Activated naive CD4-positive, alpha-beta T cell treated with anti-CD3 and anti-CD28 coated beads, Interleukin-2, amount 50 U/mL, for 16 hours (primary cell): ENCODE data around the gene CYP4F2.
"Not testable (repeated sequence)": the region's sequence is repeated elsewhere in the genome, so short reads cannot be mapped to it uniquely, and the experiment has no call there.

Experiments used
- DNase-seq: peaks from one replicate; pipeline ENCODE4 v3.0.0-alpha.2; 2020

CYP4F2 gene, protein sequence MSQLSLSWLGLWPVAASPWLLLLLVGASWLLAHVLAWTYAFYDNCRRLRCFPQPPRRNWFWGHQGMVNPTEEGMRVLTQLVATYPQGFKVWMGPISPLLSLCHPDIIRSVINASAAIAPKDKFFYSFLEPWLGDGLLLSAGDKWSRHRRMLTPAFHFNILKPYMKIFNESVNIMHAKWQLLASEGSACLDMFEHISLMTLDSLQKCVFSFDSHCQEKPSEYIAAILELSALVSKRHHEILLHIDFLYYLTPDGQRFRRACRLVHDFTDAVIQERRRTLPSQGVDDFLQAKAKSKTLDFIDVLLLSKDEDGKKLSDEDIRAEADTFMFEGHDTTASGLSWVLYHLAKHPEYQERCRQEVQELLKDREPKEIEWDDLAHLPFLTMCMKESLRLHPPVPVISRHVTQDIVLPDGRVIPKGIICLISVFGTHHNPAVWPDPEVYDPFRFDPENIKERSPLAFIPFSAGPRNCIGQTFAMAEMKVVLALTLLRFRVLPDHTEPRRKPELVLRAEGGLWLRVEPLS

DNA sequence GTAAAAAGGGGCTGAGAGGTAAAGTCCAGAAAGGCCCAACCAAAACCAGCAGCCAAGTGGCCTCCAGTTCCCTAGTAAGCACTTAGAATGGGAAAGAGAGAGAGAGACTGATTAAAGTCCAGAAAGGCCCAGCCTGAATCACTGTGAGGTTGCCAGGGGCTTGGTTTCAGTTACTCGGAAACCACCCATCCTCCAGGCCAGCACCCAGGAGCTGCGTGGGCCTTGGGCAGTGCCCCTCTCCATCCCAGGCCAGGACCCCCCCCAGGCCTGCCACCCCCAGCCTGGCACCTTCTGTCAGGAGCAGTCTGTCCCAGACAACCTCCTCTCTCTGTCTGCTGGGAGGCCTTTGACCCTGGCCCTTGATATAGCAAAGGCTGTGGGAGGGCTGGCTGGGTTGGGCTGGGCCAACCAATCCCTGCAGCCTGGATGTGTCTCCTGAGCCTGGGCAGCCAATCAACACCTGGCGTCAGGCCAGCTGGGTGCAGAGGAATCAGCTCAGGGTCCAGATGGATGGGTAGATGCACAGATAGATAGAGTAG, at the start of gene CYP4F2:
CYP4F2 (minus strand) TSS at position 337 of the 539 bp plus-strand sequence. CDS start 463 bp downstream, outside the sequence.
- DNase-seq = no peak

DNA sequence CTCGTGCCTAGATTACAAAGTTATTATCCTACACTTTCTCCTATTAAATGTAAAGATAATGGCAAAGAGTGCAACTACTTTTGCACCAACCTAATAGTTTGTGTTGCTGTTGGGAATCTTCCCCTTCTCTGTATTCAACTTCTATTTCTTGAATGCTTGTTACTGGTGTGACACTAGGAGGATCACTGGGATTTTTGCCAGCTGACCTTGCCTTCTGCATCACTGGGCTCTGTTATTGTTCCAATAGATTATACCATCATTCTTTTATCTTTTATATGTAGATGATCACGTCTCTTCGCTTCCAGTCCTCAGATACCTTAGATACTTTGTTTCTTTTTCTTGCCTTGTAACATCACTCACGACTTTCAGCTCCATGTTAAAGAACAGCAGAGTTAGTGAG, 47.4 kb upstream of the CYP4F2 start:
- DNase-seq = no peak

DNA sequence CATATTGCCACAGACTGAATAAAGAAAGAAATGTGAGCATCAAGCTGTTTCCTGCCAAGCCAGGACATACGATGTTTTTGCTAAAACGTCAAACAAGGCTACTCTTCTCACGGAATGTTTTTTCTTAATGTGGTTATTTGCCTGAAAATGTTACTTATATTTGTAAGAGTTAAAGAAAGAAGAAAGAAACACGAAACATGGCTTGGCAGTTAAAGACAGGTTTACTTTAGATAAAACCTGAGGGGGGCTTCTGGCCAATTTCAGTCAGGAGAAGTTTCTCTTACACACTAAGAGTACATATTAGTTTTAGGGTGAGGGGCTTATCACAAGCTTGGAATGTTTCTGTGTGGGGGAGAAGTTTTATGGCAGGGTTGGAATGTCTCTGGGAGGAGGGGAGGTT, 46.5 kb upstream of the CYP4F2 start:
- DNase-seq = no peak

DNA sequence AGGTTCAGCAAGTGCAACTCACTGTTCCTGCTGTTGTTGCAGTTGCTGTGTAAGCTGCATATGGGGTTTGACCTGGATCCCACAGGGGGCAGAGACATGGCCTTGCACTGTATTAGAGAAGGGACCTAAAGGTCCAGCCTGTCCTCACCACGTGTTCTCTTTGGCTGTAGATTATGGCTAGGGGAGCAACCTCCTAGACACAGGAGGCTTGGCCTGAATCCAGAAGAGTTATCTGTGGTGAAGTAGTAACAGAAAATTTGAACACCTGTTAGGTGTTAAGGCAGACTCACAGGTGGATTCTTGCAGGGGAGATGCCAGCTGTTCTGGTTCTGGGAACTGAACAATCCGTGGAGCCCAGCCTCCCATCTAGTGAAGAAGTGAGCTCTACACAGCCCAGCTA, 39.9 kb upstream of the CYP4F2 start:
- no peak for DNase-seq

DNA sequence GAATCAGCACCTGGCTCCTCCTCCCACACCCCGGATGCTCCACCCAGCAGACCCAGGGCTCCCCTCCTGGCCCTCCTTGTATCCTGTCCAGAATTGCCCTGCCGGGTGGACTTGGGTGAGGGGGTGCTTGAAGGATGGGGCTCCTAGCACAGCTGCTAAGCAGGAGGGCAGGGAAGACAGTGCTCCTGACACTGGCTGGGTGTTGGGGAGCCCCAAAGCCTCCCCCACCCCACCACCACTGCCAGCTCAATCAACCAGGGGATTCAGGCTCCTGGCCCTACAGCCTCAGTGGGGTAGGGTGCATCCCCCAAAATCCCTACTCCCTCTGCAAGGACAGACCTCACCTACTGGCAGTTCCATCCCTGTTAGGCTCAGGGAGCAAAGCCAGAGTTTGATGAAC, 39.1 kb upstream of the CYP4F2 start:
- no peak for DNase-seq

DNA sequence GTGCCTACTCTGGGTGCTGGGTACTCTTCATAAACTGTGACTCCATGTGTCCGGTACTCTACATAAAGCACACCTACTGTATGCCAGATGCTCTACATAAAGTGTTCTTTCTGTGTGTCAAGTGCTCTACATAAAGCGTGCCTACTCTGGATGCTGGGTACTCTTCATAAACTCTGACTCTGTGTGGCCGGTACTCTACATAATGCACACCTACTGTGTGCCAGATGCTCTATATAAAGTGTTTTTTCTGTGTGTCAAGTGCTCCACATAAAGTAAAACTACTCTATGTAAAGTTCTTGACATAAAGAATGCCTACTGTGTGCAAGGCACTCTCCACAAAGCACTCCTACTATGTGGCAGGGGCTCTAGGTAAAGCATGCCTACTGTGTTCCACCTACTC, 38.3 kb upstream of the CYP4F2 start:
- DNase-seq = no peak

DNA sequence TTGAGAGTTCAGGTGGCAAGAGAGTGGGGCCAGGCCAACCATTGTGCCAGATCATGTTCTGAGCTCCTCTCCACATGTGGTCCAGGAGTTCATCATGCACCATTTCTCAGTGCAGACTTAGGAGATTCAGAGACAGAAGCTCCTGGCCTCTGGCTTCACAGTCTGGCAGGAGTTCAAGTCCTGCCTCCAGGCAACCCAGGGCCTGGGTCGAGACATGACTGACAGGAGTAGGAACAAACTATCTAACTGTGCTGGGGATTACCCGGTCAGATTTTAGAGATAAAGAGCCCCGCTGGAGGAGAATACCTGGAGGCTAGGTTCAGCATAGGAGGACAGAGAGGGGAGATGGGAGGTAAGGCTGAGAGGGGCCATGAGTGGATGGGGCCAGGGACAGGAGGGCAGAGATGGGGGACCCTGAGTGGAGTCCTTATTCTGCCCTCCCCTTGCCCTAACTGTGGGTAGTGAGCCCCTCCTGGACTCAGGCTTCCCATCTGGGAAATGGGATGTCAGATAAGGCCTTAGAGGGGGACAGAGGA, 37.4 kb upstream of the CYP4F2 start:
- no peak for DNase-seq

DNA sequence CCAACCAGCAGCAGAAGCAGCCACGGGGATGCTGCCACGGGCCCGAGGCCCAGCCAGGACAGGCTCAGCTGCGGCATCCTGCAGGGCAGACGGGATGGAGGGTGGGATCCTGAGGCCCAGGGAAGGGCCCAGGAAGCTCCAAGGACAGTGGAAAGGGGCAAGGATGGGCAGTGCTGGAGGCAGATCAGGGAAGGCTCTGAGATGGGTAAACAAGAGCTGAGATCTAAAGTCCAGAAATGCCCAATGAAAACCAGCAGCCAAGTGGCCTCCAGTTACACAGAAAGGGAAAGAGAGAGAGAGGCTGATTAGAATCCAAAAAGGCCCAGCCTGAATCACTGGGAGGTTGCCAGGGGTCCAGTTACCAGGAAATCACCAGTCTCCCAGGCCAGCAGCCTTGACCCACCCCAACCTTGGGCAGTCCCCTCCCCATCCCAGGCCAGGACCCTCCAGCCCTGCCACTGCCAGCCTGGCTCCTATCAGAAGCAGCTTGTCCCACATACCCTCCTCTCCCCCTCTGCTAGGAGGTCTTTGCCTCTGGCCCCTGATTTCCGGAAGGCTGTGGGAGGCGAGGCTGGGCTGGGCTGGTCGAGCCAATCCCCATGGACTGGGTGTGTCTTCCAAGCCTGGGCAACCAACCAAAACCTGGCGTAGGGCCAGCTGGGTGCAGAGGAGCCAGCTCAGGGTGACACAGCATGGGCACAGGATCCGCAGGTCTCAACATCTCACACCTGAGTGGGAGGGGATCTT, 36.6 kb upstream of the CYP4F2 start, which contains the start of gene CYP4F11:
CYP4F11 (minus strand) TSS at position 198 of the 747 bp plus-strand sequence; CDS start at position 77, 121 bp downstream.
- no peak for DNase-seq

DNA sequence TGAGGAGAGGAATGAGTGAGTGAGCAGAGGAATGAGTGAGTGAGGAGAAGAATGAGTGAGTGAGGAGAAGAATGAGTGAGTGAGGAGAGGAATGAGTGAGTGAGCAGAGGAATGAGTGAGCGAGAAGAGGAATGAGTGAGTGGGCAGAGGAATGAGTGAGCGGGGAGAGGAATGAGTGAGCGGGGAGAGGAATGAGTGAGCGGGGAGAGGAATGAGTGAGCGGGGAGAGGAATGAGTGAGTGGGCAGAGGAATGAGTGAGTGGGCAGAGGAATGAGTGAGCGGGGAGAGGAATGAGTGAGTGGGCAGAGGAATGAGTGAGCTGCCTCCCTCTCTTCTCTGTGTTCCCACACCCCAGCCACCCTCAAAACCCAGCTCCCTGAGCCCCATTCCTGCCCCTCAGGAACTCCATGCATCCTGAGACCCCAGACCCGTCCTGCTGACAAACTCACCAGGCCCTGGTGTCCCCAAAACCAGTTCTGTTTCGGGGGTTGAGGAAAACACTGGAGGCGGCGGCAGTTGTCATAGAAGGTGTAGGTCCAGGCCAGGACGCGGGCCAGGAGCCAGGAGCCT, 36.0 kb upstream of the CYP4F2 start:
- DNase-seq = peak; percentile 34

DNA sequence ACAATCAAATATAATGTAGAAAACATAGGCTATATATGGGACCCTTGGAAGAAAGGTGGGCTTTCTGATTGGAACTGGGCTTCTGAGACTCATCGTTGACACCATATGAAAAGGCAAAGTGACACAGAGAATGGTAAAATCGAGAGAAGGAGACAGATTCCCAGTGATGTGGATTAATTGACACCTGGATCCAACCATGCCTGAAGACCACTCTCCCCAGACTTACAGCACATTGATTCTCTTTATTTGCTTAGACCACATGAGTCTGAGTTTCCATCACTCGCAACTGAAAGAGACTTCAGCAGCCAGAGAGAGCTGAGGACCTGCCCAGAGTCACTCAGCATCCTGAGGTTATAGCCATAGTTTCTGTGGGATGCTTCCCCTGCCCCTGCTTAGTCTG, 30.4 kb upstream of the CYP4F2 start:
- no peak for DNase-seq

DNA sequence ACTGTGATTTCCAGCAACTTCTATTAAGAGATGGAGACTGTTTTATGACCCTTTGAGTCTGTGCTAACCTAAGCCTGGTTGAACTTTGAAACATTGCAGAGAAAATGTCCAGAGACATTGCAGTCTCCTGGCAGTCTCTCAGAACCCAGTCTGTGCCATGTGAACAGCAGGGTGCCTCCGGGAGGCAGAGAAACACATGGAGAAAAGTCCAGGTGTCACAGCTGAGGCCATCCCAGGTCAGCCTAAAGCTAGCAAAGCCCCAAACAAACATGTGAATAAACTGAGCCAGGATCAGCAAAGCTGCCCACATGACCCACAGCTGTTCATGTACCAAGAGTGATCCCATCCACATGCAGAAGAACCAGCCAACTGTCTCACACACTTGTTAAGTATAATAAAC, 28.6 kb upstream of the CYP4F2 start:
- no peak for DNase-seq

DNA sequence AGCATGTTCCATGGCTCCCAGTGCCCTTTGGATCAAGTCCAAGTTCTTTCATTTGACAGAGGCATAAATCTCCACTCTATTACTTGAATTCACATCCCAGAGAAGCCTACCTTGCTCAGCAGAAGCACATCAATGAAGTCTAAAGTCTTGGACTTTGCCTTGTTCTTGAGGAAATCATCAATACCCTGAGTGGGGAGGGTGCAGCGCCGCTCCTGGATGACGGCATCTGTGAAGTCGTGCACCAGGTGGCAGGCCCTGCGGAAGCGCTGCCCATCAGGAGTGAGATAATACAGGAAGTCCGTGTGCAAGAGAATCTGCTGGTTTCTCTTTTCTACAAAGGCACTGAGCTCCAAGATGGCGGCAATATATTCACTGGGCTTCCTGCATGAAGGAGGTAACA, 25.8 kb upstream of the CYP4F2 start:
- DNase-seq = no peak

DNA sequence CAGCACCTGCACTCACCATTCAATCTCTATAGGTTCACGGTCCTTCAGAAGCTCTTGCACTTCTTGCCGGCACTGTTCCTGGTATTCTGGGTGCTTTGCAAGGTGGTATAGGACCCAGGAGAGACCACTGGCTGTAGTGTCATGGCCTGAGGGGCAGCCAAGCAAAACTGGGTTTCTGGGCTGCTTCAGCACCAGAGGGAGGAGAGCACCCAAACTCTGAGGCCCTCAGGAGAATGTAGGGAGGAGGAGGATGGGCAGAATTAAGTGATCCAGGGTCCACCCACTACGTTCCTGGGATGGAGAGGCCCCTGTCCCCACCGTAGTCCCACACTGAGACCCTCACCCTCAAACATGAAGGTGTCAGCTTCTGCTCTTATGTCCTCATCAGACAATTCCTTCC, 24.1 kb upstream of the CYP4F2 start:
- DNase-seq = no peak

DNA sequence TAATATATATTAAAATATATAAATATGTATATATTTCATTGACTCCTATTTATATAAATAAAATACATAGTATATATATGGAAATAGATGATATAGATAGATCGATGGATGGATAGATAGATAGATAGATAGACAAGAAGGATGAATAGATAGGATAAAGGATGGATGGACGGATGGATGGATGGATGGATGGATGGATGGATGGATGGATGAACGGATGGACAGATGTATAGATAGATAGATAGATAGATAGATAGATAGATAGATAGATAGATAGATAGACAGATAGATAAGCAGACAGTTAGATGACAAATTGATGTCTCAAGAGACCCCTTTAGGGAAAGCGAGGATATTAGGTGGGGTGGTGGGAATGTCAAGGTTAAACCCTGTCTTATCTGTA, 21.4 kb upstream of the CYP4F2 start:
- no peak for DNase-seq

DNA sequence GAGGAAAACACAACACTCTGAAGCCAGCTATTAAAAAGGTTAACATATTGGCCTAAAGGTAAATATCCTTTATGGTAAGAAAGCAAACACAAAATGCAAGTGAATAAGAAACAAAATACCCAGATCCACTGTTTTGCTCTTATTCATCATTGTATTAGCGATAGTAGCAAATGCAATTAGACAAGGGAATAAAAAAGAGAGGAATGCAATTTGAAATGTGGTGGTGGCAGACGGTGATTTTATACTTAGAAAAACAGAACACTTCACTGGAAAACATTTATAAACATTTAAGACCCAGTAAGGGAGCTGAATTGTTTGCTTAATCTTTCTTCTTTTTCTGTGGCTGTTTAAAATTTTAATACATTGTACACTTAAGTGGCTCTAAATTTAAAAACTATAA, 17.2 kb upstream of the CYP4F2 start:
- no peak for DNase-seq

DNA sequence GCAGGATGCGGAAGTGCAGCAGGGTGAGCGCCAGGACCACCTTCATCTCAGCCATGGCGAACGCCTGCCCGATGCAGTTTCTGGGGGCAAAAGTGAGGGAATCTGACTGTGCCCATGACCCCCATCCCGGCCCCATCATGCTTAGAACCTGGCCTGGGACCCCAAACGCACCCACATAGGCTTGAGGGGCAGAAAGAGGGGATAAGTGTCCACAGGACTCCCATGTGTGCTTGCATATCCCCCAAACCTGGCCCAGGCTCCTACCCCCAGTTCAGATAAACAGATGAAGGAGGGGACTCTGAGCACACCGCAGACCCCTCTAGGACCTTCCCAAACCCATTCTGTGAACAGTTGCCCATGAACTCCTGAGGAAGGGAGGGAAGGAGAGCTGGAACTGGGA, 16.0 kb upstream of the CYP4F2 start:
- DNase-seq = no peak

DNA sequence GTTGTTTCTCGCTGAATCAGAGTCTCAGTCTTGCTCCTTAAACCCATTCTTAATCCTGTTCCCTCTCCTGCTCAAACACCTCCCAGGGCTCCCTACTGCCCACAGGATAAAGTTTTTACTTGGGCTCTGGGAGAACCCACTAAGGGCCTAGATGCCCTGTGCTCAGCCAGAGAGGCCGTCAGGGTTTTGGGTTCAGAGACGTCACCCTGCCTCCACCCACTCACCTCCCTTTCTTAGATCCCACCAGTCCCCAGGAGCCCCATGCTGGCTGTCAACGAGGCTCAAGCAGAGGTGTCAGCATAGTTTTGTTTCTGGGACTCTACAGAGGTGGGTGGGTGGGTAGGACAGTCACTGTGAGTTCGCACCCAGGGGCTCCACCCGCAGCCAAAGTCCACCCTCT, 15.5 kb upstream of the CYP4F2 start:
- DNase-seq = no peak

DNA sequence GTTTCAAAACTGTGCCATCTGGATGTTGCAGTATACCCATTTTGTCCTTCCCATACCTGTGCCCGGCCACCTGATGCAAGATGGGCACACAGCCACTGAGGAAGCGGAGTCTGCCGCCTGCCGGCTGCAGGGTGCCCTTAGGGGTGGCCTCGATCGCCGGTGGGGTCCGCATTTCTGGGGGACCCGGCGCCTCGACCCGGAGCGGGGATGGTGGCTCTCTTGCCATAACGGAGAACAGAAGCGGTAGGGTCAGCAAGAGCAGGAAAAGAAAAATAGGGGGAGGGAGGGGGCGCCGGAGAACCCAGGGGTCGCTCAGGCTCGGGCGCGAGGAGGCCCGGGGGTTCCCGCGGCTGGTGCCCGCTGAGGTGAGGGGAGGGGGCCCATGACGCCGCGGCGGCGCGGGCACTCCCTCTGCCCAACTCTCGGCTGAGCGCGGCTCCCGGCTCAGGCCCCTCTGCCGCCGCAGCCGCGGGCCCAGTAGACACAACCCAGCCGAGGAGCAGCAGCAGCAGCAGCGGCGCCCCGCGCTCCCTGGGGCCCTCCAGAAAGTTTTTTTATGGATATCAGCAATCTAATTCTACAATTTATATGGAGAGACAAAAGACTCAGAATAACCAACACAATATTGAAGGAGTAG, 13.8 kb upstream of the CYP4F2 start:
- DNase-seq = no peak

DNA sequence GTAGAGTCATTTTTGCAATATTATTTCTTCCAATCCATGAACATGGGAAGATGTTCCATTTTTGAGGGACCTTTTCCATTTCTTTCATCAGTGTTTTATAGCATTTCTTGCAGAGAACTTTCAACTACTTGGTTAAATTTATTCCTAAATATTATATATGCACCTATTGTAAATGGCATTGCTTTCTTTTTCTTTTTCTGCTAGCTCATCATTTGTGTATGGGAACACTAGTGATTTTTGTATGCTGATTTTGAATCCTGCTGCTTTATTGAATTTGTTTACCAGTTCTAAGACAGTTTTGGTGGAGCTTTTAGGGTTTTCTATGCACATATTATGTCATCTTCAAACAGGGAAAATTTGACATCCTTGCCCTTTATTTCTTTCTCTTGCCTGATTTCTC, 7.2 kb upstream of the CYP4F2 start:
- no peak for DNase-seq

DNA sequence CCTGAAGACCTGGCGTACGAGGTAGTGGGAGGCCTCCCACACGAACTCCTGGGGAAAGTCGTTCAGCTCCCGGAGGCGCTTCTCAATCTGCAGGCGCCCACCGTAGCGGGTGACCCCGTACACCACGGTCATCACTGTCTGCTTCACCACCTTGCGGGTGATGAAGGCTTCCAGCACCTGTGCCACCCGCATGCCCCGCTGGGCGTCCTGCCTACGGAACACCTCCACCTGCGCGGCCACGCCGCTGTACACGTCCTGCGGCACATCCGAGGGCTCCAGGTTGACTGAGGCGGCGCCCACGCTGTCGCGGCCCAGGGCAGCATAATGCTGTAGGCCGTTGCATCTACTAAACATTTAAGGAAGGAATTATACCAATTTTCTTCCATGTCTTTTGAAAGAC, 5.0 kb upstream of the CYP4F2 start:
- not testable (repeated sequence) for DNase-seq

DNA sequence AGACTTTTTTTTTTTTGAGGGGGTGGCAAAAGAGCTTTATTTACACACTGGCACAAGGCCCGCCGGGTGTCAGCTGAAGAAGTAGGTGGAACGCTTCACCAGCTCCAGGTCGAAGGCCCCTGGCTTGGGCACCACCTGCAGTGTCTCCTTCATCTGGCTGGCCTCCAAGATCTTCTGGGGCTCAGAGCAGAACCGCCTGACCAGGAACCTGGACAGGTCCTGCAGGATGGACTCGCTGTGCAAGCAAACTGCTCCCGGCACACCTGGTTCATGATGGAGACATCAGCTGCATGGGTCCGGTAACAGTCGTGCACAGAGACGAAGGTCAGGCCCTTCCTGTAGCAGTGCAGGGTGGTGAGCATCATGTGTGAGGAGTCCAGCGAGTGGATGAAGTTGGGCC, 4.4 kb upstream of the CYP4F2 start:
- DNase-seq = no peak

DNA sequence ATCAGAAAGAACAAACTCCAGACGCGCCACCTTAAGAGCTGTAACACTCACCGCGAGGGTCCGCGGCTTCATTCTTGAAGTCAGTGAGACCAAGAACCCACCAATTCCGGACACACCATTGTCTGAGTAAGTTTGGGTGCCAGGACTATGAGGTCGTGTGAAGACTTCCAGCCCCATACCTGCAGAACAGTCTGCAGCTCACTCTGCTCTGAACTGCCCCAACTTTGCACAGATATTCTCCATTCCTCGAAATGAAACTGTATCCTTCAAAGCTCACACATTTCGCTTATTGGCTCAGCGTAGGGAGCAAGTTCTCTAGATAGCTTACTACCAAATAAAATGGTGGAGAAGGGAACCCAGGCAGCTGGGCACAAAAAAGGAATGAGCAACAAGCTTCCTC, 2.6 kb upstream of the CYP4F2 start:
- DNase-seq = no peak

DNA sequence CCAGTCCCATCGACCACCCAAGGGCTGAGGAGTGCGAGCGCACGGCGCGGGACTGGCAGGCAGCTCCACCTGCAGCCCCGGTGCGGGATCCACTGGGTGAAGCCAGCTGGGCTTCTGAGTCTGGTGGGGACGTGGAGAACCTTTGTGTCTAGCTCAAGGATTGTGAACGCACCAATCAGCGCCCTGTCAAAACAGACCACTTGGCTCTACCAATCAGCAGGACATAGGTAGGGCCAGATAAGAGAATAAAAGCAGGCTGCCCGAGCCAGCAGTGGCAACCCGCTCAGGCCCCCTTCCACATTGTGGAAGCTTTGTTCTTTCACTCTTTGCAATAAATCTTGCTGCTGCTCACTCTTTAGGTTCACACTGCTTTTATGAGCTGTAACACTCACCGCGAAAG, 2.2 kb upstream of the CYP4F2 start:
- DNase-seq = not testable (repeated sequence)
